HG03045 (cell line): ENCODE measurements around the gene SCGB1D1.
"Not testable (repeated sequence)": the region's sequence is repeated elsewhere in the genome, so short reads cannot be mapped to it uniquely, and the experiment has no call there.

Source experiments
- ATAC-seq: cut with Tn5 transposase; IDR thresholded peaks from one replicate; pipeline ENCODE4 v1.9.1; 2021; ENCODE audit warnings: mild to moderate bottlenecking, moderate library complexity; ENCODE audit not compliant: unreplicated experiment

Gene SCGB1D1

DNA sequence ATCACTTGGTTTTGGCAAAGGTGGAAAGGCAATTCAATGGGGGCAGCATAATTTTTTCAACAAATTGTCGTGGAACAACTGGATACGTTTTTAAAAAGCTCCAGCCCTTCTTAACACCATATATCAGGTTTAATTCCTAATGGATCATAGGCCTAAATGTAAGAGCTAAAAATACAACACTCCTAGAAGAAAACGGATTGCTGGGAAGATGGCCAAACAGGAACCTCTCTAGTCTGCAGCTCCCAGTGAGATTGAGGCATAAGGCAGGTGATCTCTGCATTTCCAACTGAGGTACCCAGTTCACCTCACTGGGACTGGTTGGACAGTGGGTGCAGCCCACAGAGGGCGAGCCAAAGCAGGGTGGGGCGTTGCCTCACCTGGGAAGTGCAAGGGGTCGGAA is 32.4 kb upstream of the SCGB1D1 start:
- no peak for ATAC-seq

DNA sequence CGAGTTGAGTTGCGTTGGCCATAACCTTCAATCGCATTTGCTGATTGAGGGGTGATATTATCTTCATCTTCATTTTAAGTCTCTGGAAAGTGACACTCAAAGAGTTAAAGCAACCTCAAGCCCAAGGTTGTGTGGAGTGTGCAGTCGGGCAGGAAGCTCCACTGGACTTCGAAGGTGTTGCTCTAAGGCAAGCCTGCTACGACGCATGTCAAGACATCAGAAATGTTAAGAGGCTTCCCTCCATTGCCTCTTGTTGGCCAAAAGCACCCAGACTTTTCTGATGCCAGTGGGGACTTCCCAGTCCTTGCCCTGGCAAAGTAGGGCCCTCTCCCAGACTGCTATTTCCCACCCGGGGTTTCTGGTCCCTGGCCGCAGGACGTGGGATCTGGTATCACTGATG is 23.6 kb upstream of the SCGB1D1 start:
- ATAC-seq: no peak

DNA sequence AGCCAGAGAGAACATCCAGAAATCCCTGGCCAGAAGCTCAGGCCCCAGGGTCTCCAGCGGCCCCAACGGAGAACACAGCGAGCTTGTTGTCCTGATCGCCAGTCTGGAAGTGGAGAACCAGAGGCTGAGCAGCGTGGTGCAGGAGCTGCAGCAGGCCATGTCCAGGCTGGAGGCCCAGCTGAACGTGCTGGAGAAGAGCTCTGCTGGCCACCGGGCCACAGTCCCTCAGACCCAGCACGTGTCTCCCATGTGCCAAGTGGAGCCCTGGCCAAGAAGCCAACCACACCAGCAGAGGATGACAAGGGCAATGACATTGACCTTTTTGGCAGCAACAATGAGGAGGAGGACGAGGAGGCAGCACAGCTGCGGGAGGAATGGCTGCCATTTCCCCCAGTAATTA is 20.6 kb upstream of the SCGB1D1 start:
- ATAC-seq: no peak

DNA sequence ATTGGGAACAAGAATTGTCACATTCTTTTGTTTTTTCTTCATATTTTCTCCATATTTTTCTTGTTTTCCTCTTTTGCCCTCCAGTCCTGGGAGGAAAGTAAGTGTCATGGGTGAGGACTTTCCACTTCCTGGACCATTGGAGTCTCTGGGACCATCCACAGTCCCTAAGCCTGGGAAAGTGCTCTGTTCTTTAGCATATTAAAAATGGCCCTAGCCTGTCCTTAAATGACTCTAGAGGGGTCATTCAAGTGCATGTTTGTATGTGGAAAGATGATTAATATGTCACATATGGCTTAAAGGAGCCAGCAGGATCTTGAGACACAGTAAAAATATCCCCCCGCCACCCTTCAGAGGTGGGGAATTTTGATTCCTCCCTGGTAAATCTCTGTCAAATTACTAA is 20.1 kb upstream of the SCGB1D1 start:
- no peak for ATAC-seq

DNA sequence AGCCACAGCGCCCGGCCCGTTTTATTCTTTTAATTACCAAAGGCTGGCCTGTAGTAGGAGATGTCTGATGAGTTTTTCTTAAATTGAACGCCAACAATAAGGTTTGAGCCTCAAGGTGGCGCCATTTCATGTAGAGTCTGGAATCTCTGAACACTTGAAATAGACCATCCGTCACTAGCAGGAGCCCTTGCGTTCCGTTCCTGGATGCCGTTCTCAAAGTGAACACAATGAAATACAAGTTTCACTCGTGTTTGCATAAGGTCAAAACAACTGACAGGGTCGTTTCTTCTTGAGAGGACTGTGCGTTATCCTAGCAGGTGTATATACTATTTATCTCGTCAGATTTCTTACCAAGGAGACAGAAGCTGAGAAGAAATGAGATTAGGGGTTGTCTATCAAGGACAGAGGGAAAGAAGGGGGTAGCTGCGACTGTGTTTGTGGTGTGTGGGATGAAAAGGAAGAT is 18.7 kb upstream of the SCGB1D1 start:
- ATAC-seq: no peak

DNA sequence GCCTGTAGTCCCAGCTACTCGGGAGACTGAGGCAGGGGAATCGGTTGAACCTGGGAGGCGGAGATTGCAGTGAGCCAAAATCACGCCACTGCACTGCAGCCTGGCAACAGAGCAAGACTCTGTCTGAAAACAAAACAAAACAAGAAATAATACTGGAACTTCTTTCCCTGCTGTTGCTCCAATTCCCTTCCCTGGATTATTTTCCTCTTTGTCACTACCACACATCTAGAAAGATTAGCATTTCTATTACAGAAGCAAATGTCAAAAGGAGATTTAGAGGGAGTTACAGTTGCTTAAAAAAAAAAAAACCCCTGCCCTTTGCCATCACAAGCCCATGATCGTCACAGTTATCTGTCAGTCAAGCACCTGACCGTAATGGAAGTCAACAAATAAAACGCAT is 17.7 kb upstream of the SCGB1D1 start:
- no peak for ATAC-seq

DNA sequence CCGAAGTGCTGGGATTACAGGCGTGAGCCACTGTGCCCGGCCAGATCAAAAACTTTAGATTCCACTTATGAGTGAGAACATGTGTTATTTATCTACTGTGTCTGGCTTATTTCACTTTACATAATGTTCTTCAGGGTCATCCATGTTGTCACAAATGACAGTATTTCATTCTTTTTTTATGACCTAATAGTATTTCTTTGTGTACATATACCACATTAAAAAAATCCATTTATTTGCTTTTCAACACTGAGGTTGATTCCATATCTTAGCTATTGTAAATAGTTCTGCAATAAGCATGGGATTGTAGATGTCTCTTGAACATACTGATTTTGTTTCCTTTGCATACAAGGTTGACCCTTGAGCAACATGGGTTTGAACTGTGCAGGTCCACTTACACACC is 13.2 kb upstream of the SCGB1D1 start:
- ATAC-seq: no peak

DNA sequence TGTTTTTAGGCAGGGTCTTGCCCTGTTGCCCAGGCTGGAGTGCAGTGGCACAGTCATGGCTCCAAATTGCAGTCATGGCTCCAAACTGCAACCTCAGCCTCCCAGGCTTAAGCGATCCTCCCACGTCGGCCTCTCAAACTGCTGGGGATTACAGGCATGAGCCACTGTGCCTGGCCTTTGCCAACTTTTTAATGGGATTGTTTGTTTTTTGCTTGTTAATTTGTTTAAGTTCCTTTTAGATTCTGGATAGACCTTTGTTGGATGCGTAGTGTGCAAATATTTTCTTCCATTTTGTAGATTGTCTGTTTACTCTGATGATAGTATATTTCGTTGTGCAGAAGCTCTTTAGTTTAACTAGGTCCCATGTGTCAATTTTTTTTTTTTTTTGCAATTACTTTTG is 10.0 kb upstream of the SCGB1D1 start:
- ATAC-seq: no peak

DNA sequence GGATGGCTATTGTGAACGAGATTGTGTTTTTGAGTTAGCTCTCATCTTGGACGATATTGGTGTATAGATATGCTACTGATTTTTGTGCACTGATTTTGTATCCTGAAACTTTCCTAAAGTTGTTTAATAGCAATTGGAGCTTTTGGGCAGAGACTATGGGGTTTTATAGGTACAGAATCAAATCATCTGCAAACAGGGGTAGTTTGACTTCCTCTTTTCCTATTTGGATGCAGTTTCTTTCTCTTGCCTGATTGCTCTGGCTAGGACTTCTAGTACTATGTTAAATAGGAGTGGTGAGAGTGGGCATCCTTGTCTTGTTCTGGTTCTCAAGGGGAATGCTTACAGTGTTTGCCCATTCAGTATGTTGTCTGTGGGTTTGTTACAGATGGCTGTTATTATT is 8.9 kb upstream of the SCGB1D1 start:
- ATAC-seq: no peak

DNA sequence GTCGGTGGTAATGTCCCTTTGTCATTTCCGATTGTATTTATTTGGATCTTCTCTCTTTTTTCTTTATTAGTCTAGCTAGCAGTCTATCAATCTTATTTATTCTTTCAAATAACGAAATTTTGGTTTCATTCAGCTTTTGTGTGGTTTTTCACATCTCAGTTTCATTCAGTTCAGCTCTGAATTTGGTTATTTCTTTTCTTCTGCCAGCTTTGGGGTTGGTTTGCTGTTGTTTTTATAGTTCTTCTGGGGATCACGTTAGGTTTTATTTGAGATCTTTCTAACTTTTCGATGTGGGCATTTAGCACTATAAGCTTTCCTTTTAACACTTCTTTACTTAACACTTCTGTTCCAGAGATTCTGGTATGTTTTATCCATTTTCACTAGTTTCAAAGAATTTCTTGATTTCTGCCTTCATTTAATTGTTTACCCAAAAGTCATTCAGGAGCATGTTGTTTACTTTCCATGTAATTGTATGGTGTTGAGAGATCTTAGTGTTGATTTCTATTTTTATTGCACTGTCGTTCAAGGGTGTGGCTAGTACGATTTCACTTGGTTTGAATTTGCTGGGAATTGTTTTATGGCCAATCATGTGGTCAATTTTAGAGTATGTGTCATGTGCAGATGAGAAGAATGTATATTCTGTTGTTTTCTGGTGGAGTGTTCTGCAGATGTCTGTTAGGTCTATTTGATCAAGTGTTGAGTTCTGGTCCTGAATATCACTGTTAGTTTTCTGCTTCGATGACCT is 7.7 kb upstream of the SCGB1D1 start:
- no peak for ATAC-seq

DNA sequence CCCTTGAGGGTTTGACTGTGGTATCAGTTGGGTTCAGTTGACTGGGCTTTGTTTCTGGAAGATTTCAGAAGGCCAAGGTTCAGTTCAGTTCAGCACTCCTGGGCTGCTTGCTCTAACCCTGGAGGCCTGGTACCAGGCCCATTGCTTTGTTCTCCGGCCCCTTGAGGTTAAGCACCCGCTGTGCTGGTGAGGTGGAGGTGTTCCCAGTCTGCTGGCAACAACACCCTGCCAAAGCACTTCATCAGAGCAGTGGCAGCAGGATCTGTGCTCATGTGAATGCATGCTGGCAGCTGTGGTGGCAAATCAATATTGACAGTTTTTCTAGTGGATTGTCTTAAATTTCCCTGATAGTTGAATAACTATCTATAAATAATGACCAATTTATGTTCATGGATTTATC is 3.8 kb upstream of the SCGB1D1 start:
- no peak for ATAC-seq

DNA sequence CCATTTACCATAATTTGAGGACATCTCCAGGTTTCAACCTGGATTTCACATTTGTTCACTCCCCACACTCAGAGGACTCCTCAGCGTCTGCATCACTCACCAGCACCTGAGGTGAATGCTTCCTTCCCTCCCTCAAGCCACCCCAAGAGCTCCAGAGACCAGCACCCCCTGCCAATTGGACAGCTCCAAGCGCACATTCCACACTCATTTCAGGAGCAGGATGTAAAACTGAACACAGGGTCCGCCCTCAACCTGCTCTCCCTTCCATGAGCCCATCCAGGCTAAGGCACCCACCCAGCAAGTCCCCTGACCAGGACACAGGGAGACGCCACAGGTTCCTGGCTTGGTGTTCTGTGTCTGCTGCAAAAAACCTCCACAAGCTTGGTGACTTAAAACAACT is 3.9 kb downstream of the SCGB1D1 start:
- no peak for ATAC-seq

DNA sequence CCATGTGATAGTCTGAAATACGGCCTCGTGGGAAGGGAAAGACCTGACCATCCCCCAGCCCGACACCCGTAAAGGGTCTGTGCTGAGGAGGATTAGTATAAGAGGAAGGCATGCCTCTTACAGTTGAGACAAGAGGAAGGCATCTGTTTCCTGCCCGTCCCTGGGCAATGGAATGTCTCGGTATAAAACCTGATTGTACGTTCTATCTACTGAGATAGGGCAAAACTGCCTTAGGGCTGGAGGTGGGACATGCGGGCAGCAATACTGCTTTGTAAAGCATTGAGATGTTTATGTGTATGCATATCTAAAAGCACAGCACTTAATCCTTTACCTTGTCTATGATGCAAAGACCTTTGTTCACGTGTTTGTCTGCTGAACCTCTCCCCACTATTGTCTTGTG is 5.0 kb downstream of the SCGB1D1 start:
- ATAC-seq: not testable (repeated sequence)

DNA sequence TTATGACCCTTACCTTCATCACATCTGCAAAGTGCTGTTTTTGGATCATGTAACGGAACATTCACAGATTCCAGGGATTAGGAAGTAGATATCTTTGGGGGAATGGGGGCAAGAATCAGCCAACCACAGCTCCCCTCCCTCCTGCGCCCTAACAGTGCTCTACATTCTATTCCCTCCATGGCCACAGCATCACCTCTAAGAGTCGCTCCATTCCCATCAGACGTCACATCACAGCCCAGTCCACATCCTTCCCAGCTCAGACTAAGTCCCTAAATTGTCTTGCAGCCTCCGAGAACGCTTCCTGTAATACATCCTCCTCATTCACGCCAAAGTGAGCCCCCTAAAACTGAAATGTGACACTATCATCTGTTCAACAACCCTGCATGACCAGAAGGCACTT is 5.9 kb downstream of the SCGB1D1 start:
- no peak for ATAC-seq

DNA sequence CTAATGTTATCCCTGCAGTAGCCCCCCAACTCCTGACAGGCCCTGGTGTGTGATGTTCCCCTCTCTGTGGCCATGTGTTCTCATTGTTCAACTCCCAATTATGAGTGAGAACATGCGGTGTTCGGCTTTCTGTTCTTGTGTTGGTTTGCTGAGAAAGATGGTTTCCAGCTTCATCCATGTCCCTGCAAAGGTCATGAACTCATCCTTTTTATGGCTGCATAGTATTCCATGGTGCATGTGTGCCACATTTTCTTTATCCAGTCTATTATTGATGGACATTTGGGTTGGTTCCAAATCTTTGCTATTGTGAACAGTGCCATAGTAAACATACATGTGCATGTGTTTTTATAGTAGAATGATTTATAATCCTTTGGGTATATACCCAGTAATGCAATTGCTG is 7.4 kb downstream of the SCGB1D1 start:
- not testable (repeated sequence) for ATAC-seq

DNA sequence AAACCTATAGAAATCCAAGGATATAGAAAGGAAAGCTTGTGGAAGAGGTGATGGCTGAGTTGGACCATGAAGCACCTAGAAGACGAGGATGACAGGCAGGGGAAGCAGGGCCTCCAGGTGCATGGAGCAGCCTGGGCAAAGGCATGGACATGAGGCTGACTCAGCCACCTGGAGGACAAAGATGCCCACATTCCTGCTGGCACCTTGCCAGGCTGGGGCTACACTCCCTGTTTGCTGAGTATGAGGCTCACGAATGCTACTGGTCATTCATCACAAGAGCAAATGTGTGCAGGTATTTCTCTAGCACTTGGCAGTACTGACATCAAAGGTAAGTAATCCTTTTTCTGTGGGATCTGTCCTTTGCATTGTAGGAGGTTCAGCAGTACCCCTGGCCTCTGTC is 11.4 kb downstream of the SCGB1D1 start:
- no peak for ATAC-seq

DNA sequence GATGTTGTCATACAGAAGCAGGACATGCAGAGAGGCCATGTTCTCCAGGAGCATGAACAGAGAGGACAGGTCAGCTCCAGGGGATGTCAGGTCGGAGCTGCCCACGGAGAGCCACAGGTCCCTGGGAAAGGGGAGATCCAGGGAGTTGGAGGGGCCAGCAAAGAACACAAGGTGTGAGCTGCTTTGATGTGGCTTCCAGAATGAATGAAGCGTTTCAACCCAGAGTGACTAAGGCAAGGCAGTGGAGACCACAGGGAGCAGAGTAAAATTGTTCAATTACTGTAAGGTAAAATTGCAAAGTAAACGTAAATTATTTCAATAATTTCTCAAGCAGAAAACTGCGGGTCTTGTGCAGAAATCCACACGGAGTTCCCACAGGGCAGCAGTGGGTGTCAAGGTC is 12.9 kb downstream of the SCGB1D1 start:
- no peak for ATAC-seq

DNA sequence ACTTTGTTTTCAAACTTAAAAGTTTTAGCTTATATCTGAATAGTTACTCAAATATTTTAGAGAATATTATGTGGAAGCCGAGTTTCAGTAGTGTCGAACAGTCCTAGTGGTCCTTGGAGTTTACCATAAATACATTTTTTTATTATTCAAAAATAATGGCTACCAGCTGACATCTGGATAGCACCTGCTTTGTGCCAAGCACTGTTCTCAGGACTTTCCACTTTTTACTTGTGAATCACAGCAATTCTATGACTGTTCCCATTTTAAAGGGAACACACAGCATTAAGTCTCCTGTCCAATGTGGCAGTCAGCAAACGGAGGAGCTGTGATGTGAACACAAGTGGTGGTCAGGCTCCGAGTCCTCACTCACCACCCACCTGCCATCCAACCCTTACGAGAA is 14.4 kb downstream of the SCGB1D1 start:
- ATAC-seq: no peak

DNA sequence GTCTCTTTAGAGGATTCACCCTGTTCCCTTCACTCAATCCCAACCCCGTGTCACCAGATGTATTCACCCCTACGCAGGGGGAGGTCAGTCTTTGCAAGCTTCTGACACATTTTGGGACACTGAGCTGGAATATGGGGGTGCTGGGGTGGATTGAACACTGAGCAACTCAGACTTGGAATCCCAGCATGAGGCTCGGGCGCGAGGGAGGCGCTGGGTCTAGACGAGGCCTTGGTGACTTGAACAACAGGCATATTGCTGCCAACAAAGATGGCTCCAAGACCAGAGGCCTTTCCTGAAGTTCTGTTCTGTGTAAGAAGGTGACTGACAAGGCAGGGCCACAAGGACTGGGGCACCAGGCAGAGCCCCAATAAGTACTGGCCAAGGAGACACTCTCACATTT is 15.4 kb downstream of the SCGB1D1 start:
- ATAC-seq: no peak

DNA sequence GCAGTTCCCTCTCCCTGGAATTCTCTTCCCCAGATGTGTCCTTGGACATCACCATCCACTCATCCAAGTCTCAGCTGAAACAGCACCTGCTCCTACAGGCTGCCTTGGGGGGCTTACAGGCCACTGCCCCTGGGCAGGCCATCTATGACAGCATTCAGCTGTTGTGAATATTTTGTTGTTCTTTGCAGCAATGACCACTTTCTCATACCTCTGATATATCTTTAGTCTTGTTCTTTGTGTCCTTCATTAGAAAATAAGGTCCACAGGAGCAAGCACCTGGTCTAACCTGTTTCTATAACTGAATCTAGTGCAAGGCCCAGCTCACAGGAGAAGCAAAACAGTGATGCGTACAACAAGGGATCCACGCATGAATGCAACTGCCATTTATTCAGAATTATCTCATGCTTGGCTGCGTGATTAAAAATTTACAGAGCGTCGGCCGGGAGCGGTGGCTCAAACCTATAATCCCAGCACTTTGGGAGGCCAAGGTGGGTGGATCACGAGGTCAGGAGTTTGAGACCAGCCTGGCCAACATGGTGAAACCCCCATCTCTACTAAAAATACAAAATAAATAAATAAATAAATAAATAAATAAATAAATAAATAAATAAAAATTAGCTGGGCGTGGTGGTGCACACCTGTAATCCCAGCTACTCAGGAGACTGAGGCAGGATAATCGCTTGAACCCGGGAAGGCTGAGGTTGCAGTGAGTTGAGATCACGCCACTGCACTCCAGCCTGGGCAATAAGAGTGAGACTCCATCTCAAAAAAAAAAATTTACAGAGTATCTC is 16.5 kb downstream of the SCGB1D1 start:
- not testable (repeated sequence) for ATAC-seq

DNA sequence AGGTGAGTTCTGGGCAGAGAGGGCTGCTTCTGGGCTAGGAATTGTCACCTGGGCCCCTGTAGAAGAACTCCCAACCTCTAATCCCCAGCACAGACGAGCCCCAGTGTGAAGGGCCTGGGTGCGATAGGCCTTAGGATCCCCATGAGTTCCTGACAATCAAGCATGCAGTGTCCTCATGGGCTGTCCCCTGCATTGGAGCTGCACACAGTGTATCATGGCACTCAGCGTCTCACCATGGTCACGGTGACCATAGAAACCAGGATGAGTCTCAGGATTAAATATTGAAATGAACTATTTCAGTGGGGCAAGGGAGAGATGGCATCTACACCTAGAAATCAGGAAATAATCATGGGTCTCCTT is 18.7 kb downstream of the SCGB1D1 start:
- ATAC-seq: no peak

DNA sequence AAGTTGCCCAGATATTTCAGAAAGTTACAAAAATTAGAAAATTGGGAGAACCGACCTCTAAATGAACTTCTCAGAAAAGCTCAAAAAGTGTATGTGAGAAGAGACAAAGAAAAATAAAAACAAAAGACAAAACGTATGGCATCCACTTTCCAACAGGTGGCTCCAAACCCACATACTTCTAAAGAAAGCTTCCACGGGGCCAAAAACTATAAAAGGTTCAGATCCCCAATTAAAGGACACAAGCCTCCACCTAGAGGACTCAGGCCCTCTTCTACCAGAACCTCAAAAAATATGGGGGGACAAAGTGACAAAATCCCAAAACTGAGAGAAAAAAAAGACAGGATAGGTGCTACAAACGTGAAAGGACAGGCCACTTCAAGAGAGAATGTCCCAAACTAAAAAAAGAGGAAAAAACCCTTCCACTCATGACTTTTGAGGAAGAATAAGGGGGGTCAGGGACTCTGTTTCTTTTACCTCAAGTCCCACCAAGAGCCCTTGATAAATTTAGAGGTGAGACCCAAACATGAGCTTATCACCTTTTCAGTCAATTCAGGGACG is 27.3 kb downstream of the SCGB1D1 start:
- no peak for ATAC-seq
